Hindlimb muscle (tissue), 1 donor: ENCODE measurements around the gene ZNF253. TPM values are rescaled to one million over a fixed set of nuclear protein-coding genes. Genes with fewer than 3 reads are reported as not detected.
"Not testable (repeated sequence)": the region's sequence is repeated elsewhere in the genome, so short reads cannot be mapped to it uniquely, and the experiment has no call there.

Experiments
- DNase-seq: peaks from one replicate; pipeline ENCODE4 v3.0.0-alpha.2; 2013
- polyA plus RNA-seq: library from polyadenylated mRNA; unstranded; fragments of 120-200 nt; gene quantifications from one replicate; pipeline ENCODE4 v1.2.1, GENCODE V29; 2013; ENCODE audit not compliant: insufficient read length

The ZNF253 gene
- polyA plus RNA-seq, 1 donor = 11.9 TPM

DNA sequence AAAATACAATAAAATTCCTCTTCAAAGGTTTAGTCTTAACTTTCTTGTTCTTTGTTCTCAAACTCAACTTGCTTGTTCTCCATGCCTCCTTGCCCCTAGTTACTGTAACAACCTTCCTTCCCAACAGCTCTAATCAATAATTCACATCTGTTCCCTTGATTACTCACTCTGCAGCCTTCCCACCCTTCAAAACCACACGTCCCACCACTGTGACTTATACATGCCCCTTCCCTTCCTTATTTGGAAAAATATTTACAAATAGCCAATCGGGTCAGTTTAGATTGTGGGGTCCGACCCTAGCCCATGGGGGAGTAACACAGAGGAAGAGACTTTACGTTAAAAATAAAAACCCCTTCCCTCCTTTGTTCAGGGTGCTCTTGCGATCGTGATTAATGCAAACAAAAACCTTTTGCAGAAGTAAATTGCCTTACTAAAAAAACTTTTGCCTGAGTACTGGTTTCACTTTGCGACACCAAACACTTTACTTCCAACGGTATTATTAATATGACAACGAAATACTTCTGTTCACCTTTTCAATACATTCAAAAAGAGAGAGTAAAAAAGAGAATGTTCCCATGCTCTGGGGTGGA lies 34.6 kb downstream of the ZNF253 start:
- DNase-seq = peak; percentile 23

DNA sequence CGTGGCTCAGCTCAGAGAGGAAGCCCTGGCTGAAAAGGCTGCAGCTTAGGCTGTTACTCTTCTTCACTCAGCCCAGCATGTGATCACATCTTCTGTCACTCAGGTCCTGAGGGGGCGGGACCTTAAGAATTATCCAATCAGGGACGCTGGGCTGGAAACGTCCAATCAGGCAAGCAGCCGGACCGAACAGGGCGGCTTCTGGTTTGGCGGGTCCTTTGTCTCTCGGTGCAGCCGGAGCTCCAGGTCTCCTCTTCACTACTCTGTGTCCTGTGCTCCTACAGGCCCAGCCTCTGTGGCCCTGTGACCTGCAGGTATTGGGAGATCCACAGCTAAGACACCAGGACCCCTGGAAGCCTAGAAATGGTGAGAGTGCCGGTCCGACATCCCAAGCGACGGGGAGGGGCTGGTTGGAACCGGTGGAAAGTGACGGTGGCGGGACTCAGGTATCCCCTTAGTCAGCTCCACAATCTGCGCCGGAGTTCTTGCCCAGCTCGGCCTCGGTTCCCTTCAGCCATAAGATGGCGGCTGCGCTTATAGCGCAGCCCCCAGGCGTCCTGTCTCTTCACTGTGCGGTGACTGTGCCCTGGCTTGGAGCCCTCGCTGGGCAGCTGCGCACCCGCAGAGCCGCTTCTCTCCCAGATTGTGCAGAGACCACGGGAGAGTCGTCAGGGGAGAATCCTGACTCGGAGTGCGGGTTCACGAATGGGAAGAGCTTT lies 35.2 kb downstream of the ZNF253 start, which contains the start of gene ZNF93:
Gene ZNF93 (plus strand): TSS at position 218 of the 716 bp plus-strand sequence. CDS start 143 bp downstream, at position 361.
- DNase-seq = peak; percentile 96

DNA sequence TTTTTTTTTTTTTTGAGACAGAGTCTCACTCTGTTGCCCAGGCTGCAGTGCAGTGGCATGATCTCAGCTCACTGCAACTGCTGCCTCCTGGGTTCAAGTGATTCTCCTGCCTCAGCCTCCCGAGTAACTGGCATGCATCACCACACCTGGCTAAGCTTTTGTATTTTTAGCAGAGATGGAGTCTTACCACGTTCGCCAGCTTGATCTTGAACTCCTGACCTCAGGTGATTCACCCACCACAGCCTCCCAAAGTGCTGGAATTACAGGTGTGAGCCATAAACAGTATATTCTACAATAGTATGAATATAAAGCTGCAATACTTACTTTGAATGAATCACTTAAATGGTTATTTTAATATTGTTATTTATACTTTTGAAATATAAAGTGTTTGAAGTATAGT lies 41.9 kb downstream of the ZNF253 start:
- not testable (repeated sequence) for DNase-seq

DNA sequence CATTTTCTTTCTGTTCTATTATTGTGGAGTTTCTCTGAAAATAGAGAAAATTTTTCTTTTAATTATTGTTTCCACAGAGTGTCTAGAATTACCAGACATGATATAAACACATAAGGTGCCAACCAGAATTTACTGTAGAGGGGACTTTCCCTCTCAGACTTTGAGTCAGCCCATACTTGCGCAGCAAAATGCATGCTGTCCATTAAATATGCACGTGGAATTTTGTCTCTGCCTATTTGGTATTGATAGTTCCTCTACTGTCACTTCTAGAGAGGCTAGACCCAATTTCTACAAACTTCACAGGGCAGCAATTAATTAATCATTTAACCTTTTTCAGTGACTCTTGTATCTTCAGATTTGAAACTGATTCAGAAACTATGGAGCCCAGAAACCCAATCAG lies 44.0 kb downstream of the ZNF253 start:
- DNase-seq = no peak

DNA sequence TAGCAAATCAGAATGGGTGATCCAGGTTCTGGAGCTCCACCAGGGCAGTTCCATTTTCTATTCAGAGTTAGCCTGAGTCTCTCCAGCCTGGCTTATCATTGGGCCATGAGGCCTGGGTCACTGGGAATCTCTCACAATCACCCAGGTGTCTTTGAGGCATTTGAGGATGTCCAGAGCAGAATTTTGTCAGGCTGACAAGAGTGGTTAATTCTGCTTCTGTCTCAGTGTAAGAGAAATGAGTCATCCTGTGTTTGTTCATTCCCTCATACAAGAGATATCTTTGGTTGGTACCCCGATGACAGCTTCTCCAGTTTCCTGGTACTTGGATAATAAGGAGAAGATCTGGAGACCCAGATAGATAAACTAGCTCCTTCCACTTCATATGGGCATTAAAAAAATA lies 45.5 kb downstream of the ZNF253 start:
- no peak for DNase-seq

DNA sequence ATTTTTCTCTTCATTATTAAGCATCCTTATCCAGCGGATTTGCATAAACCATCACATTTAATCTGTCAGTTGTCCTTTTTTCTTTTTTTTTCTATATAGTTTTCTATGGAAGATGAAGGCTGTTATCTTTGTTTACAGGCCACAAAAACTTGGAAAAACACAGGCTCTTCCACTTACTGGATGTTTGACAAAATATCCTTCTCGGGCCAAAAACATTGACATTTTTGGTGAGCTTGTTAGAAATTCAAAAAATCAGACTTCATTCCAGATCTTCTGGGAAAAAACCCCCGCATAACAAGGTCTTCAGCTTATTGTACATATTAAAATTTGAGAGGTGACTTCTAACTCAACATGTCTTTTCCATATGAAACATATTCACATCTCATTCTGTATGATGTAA lies 48.9 kb downstream of the ZNF253 start:
- DNase-seq = no peak

DNA sequence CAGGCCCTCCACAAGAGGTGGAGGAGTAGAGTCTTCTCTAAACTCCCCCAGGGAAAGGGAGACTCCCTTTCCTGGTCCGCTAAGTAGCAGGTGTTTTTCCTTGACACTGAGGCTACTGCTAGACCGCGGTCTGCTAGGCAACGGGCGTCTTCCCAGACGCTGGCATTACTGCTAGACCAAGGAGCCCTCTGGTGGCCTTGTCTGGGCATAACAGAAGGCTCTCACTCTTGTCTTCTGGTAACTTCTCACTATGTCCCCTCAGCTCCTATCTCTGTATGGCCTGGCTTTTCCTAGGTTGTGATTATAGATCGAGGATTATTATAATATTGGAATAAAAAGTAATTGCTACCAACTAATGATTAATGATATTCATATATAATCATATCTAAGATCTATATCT lies 64.7 kb downstream of the ZNF253 start:
- not testable (repeated sequence) for DNase-seq

DNA sequence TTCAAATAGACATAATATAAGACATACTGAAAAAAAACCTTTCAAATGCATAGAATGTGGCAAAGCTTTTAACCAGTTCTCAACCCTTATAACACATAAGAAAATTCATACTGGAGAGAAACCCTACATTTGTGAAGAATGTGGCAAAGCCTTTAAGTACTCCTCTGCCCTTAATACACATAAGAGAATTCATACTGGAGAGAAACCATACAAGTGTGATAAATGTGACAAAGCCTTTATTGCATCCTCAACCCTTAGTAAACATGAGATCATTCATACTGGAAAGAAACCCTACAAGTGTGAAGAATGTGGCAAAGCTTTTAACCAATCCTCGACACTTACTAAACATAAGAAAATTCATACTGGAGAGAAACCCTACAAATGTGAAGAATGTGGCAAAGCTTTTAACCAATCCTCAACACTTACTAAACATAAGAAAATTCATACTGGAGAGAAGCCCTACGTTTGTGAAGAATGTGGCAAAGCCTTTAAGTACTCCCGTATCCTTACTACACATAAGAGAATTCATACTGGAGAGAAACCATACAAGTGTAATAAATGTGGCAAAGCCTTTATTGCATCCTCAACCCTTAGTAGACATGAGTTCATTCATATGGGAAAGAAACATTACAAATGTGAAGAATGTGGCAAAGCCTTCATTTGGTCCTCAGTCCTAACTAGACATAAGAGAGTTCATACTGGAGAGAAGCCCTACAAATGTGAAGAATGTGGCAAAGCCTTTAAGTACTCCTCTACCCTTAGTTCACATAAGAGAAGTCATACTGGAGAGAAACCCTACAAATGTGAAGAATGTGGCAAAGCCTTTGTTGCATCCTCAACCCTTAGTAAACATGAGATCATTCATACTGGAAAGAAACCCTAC lies 68.0 kb downstream of the ZNF253 start:
- DNase-seq = not testable (repeated sequence)

DNA sequence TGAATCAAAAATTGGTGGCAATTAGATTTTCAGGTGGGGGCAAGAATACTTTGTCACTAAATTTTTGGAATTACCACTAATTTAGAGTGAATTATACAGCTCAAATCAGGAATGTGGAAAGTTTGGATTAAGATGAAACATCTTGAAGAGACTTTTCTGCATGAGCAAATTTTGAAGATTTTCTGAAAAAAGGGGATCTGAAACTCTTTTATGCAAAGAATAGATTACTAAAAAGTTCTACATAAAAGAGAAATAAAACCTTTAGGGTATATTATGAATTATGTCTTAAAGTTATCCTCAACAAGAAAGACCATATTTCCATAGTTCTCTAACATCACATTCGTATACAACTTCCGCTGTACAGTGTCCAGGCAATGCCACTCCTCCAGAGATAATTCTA lies 71.7 kb downstream of the ZNF253 start:
- DNase-seq = no peak

DNA sequence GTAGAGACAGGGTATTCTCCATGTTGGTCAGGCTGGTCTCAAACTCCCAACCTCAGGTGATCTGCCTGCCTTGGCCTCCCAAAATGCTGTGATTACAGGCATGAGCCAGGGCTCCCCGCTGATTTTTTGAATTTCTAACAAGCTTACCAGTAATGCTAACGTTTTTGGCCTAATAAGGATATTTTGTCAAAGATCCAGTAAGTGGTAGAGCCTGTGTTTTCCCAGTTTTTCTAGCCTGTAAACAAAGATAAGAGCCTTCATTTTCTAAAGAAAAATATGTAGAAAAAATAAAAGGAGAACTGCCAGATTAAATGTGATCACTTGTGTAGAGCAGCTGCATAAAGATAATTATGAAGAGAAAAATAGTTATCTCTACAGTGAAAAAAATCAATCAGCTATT lies 72.8 kb downstream of the ZNF253 start:
- no peak for DNase-seq

DNA sequence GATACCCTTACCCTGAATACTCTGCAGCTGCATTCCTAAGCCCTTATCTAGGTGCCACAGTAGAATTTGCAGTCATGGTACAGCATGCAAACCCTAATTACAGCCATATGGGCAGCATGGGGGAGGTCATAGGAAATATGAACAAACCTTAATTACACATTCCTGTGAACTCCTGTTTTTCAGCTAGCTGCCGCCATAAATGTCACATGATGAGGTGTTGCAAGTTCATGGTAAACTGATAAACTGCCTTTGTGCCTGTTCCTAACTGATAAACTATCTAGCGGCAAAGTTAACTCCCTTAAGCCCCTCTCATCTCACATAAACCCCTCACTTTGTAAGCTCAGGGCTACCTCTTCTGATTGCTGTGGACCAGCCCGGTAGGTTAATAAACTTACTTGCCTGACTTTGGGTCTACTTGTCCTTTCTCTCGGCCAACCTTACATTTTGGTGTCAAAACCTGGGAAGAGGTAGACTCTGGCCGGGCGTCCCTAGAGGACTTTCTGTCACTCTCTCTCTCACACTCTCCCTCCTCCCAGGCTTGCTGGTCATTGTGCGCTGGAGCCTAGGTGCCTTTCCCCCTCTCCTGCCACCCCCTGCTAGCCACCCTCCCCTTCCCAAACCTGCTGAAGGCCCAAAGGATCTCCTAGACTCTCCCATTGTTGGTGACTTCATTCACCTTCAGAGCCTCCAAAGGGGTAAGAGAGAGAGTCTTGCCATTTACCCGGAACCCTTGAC lies 78.3 kb downstream of the ZNF253 start:
- no peak for DNase-seq

Other genes with a start within 250 kb of the ZNF253 start
- gene PBX4, start 247.2 kb upstream of the ZNF253 start, polyA plus RNA-seq = 2.3 TPM
- 4.4 TPM for gene LPAR2, start 237.7 kb upstream of the ZNF253 start, polyA plus RNA-seq
- gene GMIP, start 222.2 kb upstream of the ZNF253 start, polyA plus RNA-seq = 4.5 TPM
- 36.3 TPM for gene ATP13A1, start 202.2 kb upstream of the ZNF253 start, polyA plus RNA-seq
- gene ZNF101, start 197.0 kb upstream of the ZNF253 start, polyA plus RNA-seq = 7.6 TPM
- 4.0 TPM for gene ZNF14, start 132.8 kb upstream of the ZNF253 start, polyA plus RNA-seq
- 17.0 TPM for gene ZNF506, start 44.1 kb upstream of the ZNF253 start, polyA plus RNA-seq
- gene ZNF93, start 35.1 kb downstream of the ZNF253 start, polyA plus RNA-seq = 9.3 TPM
- 6.2 TPM for gene ZNF682, start 173.6 kb downstream of the ZNF253 start, polyA plus RNA-seq
- gene ZNF90, start 212.1 kb downstream of the ZNF253 start, polyA plus RNA-seq = 5.1 TPM